ENCODE results near the gene METTL16. TPM values are rescaled to one million over a fixed set of nuclear protein-coding genes. Genes with fewer than 3 reads are reported as not detected.

The METTL16 gene
- total and polyA plus RNA-seq, 4 donors, result 4.1 to 8.9 (median 6.6) TPM

DNA sequence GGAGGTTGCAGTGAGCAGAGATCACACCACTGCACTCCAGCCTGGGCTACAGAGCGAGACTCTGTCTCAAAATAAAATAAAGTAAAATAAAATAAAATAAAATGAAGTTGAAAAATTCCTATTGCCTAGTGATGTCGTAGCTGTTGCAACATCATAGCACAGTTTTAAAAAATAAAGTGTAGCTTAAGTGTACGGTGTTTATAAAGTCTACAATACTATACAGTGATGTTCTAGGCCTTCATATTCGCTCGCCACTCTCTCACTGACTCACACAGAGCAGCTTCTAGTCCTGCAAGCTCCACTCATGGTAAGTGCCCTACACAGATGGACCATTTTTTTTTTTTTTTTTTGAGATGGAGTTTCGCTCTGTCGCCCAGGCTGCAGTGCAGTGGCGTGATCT lies 67.3 kb downstream of the METTL16 start:
- H3K36me3 ChIP-seq (ENCODE audit: control insufficient read depth in 4 of 4, insufficient read depth in 3 of 4, low read depth in 1 of 4, low read length in 3 of 4), result peaks cover 0 to 4% (median under 1%) of the 10 kb centered on the region in 4 donors
- TF ChIP-seq FOXA1 (IDR thresholded peaks at IDR 0.05) (no peak), RXRA (IDR thresholded peaks at IDR 0.05) (no peak), SP1 (IDR thresholded peaks at IDR 0.05) (no peak), EGR1 (IDR thresholded peaks at IDR 0.05; ENCODE audit: low read depth in 2 of 2) (no peak), TAF1 (conservative IDR thresholded peaks at IDR 0.05) (no peak), NR2F2 (IDR thresholded peaks at IDR 0.05) (no peak), RAD21 (IDR thresholded peaks at IDR 0.05) (no peak), GABPA (IDR thresholded peaks at IDR 0.05 in 1 of 2, conservative IDR thresholded peaks at IDR 0.05 in 1 of 2) (no peak), HNF4G (IDR thresholded peaks at IDR 0.05) (no peak), ATF3 (IDR thresholded peaks at IDR 0.05) (no peak), YY1 (IDR thresholded peaks at IDR 0.05) (no peak)
- TF ChIP-seq, protein P1, sequence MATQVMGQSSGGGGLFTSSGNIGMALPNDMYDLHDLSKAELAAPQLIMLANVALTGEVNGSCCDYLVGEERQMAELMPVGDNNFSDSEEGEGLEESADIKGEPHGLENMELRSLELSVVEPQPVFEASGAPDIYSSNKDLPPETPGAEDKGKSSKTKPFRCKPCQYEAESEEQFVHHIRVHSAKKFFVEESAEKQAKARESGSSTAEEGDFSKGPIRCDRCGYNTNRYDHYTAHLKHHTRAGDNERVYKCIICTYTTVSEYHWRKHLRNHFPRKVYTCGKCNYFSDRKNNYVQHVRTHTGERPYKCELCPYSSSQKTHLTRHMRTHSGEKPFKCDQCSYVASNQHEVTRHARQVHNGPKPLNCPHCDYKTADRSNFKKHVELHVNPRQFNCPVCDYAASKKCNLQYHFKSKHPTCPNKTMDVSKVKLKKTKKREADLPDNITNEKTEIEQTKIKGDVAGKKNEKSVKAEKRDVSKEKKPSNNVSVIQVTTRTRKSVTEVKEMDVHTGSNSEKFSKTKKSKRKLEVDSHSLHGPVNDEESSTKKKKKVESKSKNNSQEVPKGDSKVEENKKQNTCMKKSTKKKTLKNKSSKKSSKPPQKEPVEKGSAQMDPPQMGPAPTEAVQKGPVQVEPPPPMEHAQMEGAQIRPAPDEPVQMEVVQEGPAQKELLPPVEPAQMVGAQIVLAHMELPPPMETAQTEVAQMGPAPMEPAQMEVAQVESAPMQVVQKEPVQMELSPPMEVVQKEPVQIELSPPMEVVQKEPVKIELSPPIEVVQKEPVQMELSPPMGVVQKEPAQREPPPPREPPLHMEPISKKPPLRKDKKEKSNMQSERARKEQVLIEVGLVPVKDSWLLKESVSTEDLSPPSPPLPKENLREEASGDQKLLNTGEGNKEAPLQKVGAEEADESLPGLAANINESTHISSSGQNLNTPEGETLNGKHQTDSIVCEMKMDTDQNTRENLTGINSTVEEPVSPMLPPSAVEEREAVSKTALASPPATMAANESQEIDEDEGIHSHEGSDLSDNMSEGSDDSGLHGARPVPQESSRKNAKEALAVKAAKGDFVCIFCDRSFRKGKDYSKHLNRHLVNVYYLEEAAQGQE (IDR thresholded peaks at IDR 0.05), result no peak
- TF ChIP-seq, protein P2, sequence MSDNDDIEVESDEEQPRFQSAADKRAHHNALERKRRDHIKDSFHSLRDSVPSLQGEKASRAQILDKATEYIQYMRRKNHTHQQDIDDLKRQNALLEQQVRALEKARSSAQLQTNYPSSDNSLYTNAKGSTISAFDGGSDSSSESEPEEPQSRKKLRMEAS (IDR thresholded peaks at IDR 0.05), result no peak
- TF ChIP-seq, protein P3, sequence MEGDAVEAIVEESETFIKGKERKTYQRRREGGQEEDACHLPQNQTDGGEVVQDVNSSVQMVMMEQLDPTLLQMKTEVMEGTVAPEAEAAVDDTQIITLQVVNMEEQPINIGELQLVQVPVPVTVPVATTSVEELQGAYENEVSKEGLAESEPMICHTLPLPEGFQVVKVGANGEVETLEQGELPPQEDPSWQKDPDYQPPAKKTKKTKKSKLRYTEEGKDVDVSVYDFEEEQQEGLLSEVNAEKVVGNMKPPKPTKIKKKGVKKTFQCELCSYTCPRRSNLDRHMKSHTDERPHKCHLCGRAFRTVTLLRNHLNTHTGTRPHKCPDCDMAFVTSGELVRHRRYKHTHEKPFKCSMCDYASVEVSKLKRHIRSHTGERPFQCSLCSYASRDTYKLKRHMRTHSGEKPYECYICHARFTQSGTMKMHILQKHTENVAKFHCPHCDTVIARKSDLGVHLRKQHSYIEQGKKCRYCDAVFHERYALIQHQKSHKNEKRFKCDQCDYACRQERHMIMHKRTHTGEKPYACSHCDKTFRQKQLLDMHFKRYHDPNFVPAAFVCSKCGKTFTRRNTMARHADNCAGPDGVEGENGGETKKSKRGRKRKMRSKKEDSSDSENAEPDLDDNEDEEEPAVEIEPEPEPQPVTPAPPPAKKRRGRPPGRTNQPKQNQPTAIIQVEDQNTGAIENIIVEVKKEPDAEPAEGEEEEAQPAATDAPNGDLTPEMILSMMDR (IDR thresholded peaks at IDR 0.05; ENCODE audit: low read depth, low read length, missing input control), result no peak
- no peaks in the 10 kb centered on the region for H3K27me3 ChIP-seq (ENCODE audit: control insufficient read depth in 4 of 4, insufficient read depth in 4 of 4, low read length in 3 of 4)
- no peak overlapping the region for H3K4me3 ChIP-seq (ENCODE audit: low read depth in 1 of 3, low read length in 3 of 3)
- H3K9me3 ChIP-seq (ENCODE audit: control insufficient read depth in 4 of 4, low read length in 3 of 4), result no peaks in the 10 kb centered on the region
- H3K27ac ChIP-seq (ENCODE audit: low read depth in 1 of 2, low read length in 2 of 2), result no peak overlapping the region
- 96% methylated on average over 8 of the region's 8 CpGs for WGBS
- no peak overlapping the region for H3K9ac ChIP-seq (ENCODE audit: low read depth in 1 of 2, low read length in 2 of 2)
- H3K4me1 ChIP-seq (ENCODE audit: control insufficient read depth in 4 of 4, insufficient read depth in 4 of 4, low read length in 3 of 4), result no peaks in the 10 kb centered on the region
- no peak for DNase-seq (ENCODE audit: low spot score)

DNA sequence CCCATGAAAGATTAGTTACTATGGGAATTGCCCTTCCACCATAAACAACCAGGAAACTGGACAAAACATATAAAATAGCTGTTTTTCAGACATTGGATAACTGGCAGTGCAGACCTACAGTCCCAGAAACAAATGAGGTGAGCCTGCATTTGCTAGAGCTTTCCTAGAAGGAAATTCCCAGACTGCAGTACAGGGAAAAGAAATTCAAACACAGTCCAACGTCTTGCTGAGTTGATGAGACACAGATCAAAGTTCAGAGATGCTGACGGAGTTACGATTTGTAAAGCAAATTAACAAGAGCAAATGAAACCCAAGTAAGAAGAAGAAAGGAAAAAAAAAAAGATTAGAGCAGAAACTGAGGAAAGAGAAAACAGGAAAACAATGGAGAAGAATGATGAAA lies 69.5 kb downstream of the METTL16 start:
- TF ChIP-seq ZBTB33 (IDR thresholded peaks at IDR 0.05) (no peak), FOXA1 (IDR thresholded peaks at IDR 0.05) (no peak), TAF1 (conservative IDR thresholded peaks at IDR 0.05) (no peak), RAD21 (IDR thresholded peaks at IDR 0.05) (no peak), JUND (IDR thresholded peaks at IDR 0.05) (no peak), SP1 (IDR thresholded peaks at IDR 0.05) (no peak), HNF4G (IDR thresholded peaks at IDR 0.05) (no peak), EGR1 (IDR thresholded peaks at IDR 0.05; ENCODE audit: low read depth in 2 of 2) (no peak), RXRA (IDR thresholded peaks at IDR 0.05) (no peak), HNF4A (conservative IDR thresholded peaks at IDR 0.05) (no peak), ATF3 (IDR thresholded peaks at IDR 0.05) (no peak), GABPA (IDR thresholded peaks at IDR 0.05 in 1 of 2, conservative IDR thresholded peaks at IDR 0.05 in 1 of 2) (no peak), YY1 (IDR thresholded peaks at IDR 0.05) (no peak), NR2F2 (IDR thresholded peaks at IDR 0.05) (no peak)
- TF ChIP-seq, protein P1 (IDR thresholded peaks at IDR 0.05), result no peak
- TF ChIP-seq, protein P2 (IDR thresholded peaks at IDR 0.05), result no peak
- no peaks in the 10 kb centered on the region for H3K9me3 ChIP-seq (ENCODE audit: control insufficient read depth in 4 of 4, low read length in 3 of 4)
- H3K4me1 ChIP-seq (ENCODE audit: control insufficient read depth in 4 of 4, insufficient read depth in 4 of 4, low read length in 3 of 4), result no peaks in the 10 kb centered on the region
- H3K9ac ChIP-seq (ENCODE audit: low read depth in 1 of 2, low read length in 2 of 2), result no peak overlapping the region
- H3K36me3 ChIP-seq (ENCODE audit: control insufficient read depth in 4 of 4, insufficient read depth in 3 of 4, low read depth in 1 of 4, low read length in 3 of 4), result peaks cover 3 to 13% (median 8%) of the 10 kb centered on the region in 4 donors
- no peak overlapping the region for H3K27ac ChIP-seq (ENCODE audit: low read depth in 1 of 2, low read length in 2 of 2)
- no peak overlapping the region for H3K4me3 ChIP-seq (ENCODE audit: low read depth in 1 of 3, low read length in 3 of 3)
- DNase-seq (ENCODE audit: low spot score), result no peak
- no peaks in the 10 kb centered on the region for H3K27me3 ChIP-seq (ENCODE audit: control insufficient read depth in 4 of 4, insufficient read depth in 4 of 4, low read length in 3 of 4)
- 24% methylated on average over 3 of the region's 3 CpGs for WGBS
